Hypothalamus (tissue), 51 donors: ENCODE measurements around the gene OR52N5.
A peak's percentile ranks its signal among the peaks of the same experiment; 100 is the strongest.

Experiments used
- DNase-seq, 51 donors: peaks; one replicate each; lab custom pipeline; 2025; lab: John Stamatoyannopoulos, UW

Gene OR52N5

DNA sequence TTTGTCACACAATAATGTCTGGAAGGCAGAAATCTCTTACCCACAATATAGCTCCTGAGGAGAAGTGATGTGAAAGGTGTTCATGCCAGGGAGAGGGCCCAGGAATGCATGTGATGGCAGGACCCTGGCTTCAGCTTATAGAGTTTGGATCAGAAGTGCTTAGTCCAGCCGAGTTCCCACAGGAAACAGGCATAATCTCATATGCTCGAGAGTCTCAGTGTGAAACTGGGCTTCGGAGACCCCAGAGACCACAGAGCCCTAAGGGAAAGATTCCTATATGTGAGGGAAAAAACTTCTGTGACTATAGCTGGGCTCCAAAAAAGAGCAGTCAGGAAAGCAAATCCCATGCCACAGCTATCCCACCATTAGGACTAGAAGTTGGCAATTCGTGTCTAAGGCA lies at the start of gene OR52N5:
Gene OR52N5 (minus strand): TSS at position 101 of the 400 bp plus-strand sequence. CDS start 4,721 bp downstream, outside the sequence.
- DNase-seq = no peak

- DNase-seq = no peak
Measured at GRCh38 chr11:5831196-5831829, 48.2 kb upstream of the OR52N5 start.

DNA sequence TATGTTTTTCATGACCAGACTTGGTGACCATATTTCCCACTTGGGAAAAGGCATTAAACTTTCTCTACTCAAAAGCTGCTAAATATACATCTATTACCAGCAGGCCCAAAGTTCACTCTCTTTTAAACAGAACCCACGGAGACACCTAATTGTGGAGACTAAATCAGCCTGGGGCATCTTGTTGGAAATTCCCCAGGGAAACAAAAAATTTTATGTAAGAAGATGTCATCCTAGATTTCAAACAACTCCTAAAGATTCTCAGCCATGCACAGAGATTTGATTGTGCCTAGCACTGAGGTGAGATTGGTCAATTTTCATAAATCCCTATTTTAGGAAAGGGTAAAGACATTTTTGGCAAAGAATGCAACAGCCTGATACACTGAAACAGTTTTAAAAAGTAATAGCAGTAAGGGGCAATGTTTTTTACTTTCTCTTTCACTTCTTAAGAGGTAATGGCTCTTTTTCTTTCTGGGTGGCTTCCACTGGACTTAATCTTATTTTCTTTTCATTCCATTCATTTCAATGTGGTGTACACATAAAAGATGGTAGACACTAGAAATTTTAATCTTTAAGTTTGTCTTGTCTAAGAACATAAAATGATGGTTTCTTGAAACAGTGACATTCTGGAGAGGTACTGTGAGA lies 35.2 kb upstream of the OR52N5 start:
- no peak for DNase-seq

DNA sequence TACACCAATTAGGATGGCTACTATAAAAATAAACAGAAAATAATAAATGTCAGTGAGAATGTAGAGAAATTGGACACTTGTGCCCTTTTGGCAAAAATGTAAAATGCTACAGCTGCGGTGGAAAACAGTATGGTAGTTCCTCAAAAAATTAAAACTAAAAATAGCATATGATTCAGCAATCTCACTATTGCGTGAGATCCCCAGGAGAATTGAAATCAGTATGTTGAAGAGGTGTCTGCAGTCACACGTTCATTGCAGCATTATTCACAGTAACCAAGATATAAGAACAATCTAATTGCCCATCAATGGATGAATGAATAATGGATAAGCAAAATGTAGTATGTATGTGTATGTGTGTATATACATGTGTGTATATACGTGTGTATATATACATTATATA lies 32.4 kb upstream of the OR52N5 start:
- DNase-seq = no peak

DNA sequence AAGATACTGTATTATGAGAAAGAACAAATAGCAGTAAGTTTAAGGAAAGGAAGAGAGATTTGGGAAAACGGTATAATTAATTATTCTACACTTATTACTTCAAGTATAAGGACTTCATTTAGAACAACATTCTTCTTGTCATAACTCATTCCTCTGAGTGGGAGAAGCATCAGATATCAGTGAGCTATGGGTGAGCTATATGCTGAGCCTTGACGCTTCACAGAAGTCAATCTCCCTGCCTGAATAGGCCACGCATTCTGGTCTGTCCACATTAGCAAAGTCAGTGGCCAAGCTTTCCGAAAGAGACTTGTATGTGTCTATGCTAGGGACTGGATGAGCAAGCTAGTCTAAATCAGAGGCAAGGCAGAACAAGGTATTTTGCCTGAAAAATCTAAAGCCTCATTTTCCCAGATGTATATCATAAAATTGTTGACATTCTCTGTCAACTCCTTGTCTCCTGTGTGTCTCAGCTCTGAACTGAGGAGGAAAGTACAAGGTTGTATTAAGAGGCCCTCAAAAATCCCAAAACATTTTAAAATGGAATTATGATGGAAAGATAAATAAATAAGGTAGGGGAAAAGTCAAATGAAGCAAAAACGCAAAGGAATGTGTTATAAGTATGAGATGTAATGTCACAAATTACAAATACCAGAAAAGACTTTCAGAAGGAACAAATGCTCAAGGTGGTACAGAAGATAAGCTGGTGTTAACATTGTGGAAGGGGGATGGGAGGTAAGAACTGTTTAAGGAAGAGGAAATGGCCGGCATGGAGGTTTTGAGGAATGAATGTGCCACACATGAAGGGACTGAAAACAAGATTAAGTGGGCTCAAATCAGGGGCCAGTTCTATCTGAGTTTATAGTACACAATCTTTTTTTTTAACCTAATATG lies 27.0 kb upstream of the OR52N5 start:
- DNase-seq = no peak

- DNase-seq = no peak
Measured at GRCh38 chr11:5809122-5809519, 26.0 kb upstream of the OR52N5 start.

- DNase-seq = peak in 44 of 51 donors; percentile 2 to 82 (median 32)
Measured at GRCh38 chr11:5808500-5809121, 25.5 kb upstream of the OR52N5 start, which contains the start of gene OR52N2. TSS of gene OR52N2 (plus strand) at chr11:5808924. CDS start at chr11:5820336, 11,412 bp downstream.

GRCh38 chr11:5807580-5807979 lies 24.4 kb upstream of the OR52N5 start:
- no peak for DNase-seq

DNA sequence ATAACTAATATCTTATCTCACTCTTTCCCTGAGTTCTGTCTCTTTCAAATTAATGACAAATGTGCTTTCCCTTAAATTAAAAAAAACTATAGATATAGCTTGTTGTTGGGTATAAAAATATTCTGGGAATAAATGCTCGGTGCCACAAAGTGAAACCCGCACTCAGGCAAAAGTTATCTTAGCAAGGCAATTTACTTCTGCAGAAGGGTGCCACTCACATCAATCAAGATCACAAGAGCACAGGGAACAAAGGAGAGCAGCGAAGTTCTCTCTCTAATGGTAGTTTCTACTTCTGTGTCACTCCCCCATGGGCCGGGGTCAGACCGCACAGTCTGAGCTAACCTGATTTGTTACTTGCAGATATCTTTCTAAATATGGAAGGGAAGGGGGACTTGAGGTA lies 20.8 kb upstream of the OR52N5 start:
- DNase-seq = no peak

DNA sequence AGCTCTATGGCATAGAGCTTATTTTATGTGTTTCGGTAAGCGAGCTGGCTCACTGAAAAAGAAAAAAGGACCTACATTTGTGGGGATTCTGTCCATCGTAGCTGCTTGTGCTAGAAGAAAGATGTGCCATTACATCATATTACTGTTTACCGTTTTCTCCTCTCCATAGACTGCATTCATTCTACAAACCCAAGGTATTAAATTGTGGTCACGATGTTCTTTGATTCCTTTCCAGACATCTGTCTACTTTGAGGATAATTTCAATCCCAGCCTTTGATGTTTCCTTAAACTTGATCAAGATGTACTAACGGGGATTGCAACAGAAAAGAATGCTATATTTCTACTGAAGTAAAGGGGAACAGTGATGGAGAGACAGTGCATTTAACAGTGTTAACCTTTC lies 13.4 kb upstream of the OR52N5 start:
- DNase-seq = no peak

DNA sequence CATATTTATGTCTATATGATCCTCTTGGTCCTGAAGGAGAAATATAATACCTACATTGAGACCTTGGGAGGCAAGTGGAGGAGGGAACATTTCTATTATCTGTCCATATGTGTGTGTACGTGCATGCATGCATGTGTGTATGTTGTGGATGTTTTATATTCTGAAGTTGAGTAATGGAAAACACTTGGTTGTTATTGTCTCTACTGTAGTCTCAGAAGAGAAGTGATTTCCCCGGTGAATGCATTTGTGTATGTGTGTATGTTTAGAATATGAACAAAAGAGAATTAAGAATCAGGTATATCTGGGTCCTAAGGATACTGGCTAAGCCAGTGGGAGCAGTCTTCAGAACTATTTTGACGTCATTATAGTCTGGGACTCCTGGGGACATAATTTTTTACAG lies 8.0 kb upstream of the OR52N5 start, which contains the start of gene OR52N1:
Gene OR52N1 (minus strand): TSS at position 101 of the 400 bp plus-strand sequence. CDS start 2,449 bp downstream, outside the sequence.
- DNase-seq = no peak

DNA sequence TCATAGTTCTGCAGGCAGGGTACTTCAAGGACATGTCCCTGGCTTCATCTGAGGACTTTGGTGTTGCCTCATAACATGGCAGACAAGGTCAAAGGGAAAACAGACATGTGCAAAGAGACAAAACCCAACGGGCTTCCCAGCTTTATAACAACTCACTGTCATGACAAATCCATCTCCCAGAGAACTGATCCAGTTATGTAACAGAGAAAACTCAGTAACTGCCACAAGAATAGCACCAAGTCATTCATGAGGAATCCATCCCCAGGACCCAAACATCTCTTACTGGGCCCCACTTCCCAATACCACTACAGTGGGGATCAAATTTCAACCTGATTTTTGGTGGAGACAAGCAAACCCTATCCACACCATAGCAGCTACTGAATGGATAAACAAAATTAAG lies 16.1 kb downstream of the OR52N5 start:
- DNase-seq = no peak

- DNase-seq = no peak
Measured at GRCh38 chr11:5753943-5754342, 29.2 kb downstream of the OR52N5 start, which contains the start of gene OR52N4. TSS of gene OR52N4 (plus strand) at chr11:5754243. CDS start at chr11:5754741, 498 bp downstream.

GRCh38 chr11:5749836-5750235 lies 33.3 kb downstream of the OR52N5 start:
- DNase-seq = no peak

GRCh38 chr11:5746614-5747013 lies 36.5 kb downstream of the OR52N5 start:
- no peak for DNase-seq

DNA sequence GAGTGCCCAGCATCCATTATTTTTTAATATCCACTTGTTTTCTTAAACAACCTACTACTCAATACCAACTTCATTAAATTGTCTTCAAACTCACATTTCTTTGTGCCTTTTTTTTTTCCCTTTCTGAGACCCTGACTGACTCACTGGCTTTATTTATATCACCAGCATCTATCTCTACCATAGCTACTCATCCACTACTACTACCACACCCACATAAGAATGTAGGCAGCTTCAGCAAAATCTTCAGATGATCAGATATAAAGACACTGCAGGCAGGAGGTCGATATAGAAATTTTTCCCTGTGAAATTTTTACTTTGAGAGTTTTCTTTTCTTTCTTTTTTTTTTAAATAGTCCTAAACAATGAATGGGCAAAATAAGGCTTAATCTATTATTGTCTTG lies 44.7 kb downstream of the OR52N5 start:
- no peak for DNase-seq

DNA sequence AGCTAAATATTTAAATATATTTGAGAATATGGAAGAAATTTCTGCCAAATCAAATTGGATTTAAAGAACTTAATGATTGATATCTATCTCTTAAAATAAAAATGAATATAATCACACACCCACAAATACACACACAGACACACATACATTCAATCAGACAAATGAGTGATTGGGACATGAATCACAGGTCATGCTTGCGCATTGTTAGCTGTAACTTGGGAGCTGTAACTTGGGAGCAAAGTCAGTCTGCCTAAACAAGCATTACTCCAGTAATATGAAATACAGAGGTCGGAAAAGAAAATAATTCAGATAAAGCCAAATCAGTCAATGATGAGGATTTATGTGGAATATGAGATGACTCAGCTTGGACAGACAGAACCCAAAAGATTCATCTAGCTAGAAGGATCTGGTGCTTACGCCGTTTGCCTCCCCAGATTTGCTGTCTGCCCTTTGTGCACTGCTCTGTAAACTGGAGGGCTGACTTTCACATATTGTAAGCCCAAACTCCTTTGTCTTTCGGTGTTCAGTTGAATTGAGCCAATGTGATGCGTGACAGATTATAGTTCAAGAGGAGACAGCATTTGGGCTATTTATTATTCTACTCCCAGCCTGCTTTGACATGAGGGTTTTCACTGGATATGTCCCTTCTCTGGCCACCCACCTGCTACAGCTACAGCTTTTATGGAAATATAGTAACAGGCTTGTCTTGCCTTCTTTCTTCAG lies 45.3 kb downstream of the OR52N5 start:
- no peak for DNase-seq

DNA sequence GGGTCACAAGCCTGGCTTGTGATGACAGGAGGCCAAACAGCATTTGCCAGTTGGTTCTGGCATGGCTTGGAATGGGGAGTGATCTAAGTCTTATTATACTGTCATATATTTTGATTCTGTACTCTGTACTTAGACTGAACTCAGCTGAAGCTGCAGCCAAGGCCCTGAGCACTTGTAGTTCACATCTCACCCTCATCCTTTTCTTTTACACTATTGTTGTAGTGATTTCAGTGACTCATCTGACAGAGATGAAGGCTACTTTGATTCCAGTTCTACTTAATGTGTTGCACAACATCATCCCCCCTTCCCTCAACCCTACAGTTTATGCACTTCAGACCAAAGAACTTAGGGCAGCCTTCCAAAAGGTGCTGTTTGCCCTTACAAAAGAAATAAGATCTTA lies 46.1 kb downstream of the OR52N5 start:
- no peak for DNase-seq

- DNase-seq = no peak
Measured at GRCh38 chr11:5736396-5736795, 46.8 kb downstream of the OR52N5 start, which contains the start of gene OR56B1. TSS of gene OR56B1 (plus strand) at chr11:5736448. CDS start at chr11:5736517, 69 bp downstream.

DNA sequence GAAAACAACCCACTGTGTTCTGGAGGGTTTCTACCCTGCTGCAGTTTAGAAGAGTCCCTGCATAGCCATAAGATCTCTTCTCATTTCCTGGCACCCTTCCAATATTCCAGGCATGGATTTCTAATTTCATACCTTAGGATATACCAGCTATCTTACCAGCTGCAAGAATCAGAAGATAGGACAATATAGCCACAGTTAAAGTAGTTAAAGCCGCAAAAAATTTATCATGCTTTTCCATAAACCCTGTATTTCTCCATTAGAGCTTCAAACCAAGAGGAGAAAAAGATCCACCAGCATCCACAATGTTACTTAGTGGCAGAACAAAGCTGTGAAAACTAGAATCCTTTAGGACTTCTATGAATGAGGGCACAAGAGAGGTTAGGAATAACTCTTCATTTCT lies 55.5 kb downstream of the OR52N5 start:
- no peak for DNase-seq
